PC-3 (cell line): Measurements from ENCODE around the gene APCDD1L.

Source experiments
- EZH2 ChIP-seq: fragments of 300-600 bp; sonication (generic); IDR thresholded peaks from one replicate; pipeline ENCODE4 v1.6.1; 2017; ENCODE audit warnings: antibody characterized with exemption, mild to moderate bottlenecking, low read length; ENCODE audit not compliant: unreplicated experiment
- EZH2phosphoT487 ChIP-seq: fragments of 300-600 bp; sonication (generic); IDR thresholded peaks from 2 replicates; pipeline ENCODE4 v1.6.1; 2018; ENCODE audit warnings: mild to moderate bottlenecking, antibody characterized with exemption, low read length, borderline replicate concordance
- TF ChIP-seq, protein P1 (sequence below): fragments of 300-600 bp; sonication (generic); conservative IDR thresholded peaks from 2 replicates; pipeline ENCODE4 v1.5.1; 2017; ENCODE audit warnings: antibody characterized with exemption, low read depth, mild to moderate bottlenecking, low read length

DNA sequence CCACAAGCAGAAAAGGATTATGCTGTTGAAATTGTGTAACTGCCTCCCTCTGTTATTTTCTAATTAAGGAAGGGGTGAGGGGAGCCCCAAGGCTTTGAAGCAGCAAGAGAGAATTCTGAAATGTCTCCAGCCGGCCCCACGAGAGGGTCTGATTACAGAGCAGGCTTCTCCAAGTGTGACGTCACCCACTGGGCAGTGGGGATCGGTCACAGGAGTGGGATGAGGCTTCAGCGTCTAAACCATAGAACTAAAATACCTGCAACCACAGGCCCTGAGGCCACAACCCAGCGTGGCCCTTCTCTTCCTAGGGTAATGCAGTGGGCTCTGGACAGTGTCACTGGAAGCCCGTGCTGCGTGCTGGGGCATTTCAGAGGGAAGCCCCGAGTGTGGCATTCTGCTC, 38.6 kb upstream of the APCDD1L start:
- TF ChIP-seq, protein P1, sequence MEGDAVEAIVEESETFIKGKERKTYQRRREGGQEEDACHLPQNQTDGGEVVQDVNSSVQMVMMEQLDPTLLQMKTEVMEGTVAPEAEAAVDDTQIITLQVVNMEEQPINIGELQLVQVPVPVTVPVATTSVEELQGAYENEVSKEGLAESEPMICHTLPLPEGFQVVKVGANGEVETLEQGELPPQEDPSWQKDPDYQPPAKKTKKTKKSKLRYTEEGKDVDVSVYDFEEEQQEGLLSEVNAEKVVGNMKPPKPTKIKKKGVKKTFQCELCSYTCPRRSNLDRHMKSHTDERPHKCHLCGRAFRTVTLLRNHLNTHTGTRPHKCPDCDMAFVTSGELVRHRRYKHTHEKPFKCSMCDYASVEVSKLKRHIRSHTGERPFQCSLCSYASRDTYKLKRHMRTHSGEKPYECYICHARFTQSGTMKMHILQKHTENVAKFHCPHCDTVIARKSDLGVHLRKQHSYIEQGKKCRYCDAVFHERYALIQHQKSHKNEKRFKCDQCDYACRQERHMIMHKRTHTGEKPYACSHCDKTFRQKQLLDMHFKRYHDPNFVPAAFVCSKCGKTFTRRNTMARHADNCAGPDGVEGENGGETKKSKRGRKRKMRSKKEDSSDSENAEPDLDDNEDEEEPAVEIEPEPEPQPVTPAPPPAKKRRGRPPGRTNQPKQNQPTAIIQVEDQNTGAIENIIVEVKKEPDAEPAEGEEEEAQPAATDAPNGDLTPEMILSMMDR: no peak
- TF ChIP-seq EZH2phosphoT487: no peak
- TF ChIP-seq EZH2: no peak
